ENCODE measurements around the gene CCDC134.

CCDC134 gene

GRCh38 chr22:41838842-41839618 lies 38.6 kb downstream of the CCDC134 start:
- H3K4me3 ChIP-seq (ENCODE audit: low read depth, low read length), result no peak overlapping the region

GRCh38 chr22:41840216-41840615 lies 39.7 kb downstream of the CCDC134 start:
- no peak overlapping the region for H3K4me3 ChIP-seq (ENCODE audit: low read depth, low read length)
- no peak for DNase-seq (ENCODE audit: low read depth)

More at GRCh38 chr22:41838842-41839618, 38.6 kb downstream of the CCDC134 start:
- DNase-seq (ENCODE audit: low read depth), result no peak

- H3K4me3 ChIP-seq (ENCODE audit: low read depth, low read length), result no peak overlapping the region
Observed at GRCh38 chr22:41841085-41841712, 40.7 kb downstream of the CCDC134 start.

GRCh38 chr22:41842996-41843970 lies 42.8 kb downstream of the CCDC134 start:
- DNase-seq (ENCODE audit: low read depth), result no peak
- no peak overlapping the region for H3K4me3 ChIP-seq (ENCODE audit: low read depth, low read length)

More at GRCh38 chr22:41841085-41841712, 40.7 kb downstream of the CCDC134 start:
- DNase-seq (ENCODE audit: low read depth), result no peak

GRCh38 chr22:41844036-41844435 lies 43.6 kb downstream of the CCDC134 start:
- H3K4me3 ChIP-seq (ENCODE audit: low read depth, low read length), result no peak overlapping the region
- no peak for DNase-seq (ENCODE audit: low read depth)

- H3K4me3 ChIP-seq (ENCODE audit: low read depth, low read length), result no peak overlapping the region
- DNase-seq (ENCODE audit: low read depth), result no peak
Observed at GRCh38 chr22:41844513-41844912, 44.0 kb downstream of the CCDC134 start.

GRCh38 chr22:41845380-41846267 lies 45.1 kb downstream of the CCDC134 start:
- DNase-seq (ENCODE audit: low read depth), result no peak
- H3K4me3 ChIP-seq (ENCODE audit: low read depth, low read length), result no peak overlapping the region

GRCh38 chr22:41846268-41846987 lies 45.9 kb downstream of the CCDC134 start:
- DNase-seq (ENCODE audit: low read depth), result no peak
- H3K4me3 ChIP-seq (ENCODE audit: low read depth, low read length), result no peak overlapping the region

GRCh38 chr22:41847300-41847699 lies 46.8 kb downstream of the CCDC134 start:
- DNase-seq (ENCODE audit: low read depth), result no peak
- no peak overlapping the region for H3K4me3 ChIP-seq (ENCODE audit: low read depth, low read length)

GRCh38 chr22:41848468-41848867 lies 48.0 kb downstream of the CCDC134 start:
- DNase-seq (ENCODE audit: low read depth), result no peak

GRCh38 chr22:41856469-41856868 lies 56.0 kb downstream of the CCDC134 start:
- no peak for DNase-seq (ENCODE audit: low read depth)

More at GRCh38 chr22:41848468-41848867, 48.0 kb downstream of the CCDC134 start:
- no peak overlapping the region for H3K4me3 ChIP-seq (ENCODE audit: low read depth, low read length)

GRCh38 chr22:41857155-41857859 lies 56.8 kb downstream of the CCDC134 start:
- peak; percentile 49 for DNase-seq (ENCODE audit: low read depth)
- H3K4me3 ChIP-seq (ENCODE audit: low read depth, low read length), result no peak overlapping the region

More at GRCh38 chr22:41856469-41856868, 56.0 kb downstream of the CCDC134 start:
- H3K4me3 ChIP-seq (ENCODE audit: low read depth, low read length), result no peak overlapping the region

- DNase-seq (ENCODE audit: low read depth), result no peak
- H3K4me3 ChIP-seq (ENCODE audit: low read depth, low read length), result no peak overlapping the region
Observed at GRCh38 chr22:41857860-41858199, 57.4 kb downstream of the CCDC134 start.

- no peak for DNase-seq (ENCODE audit: low read depth)
- no peak overlapping the region for H3K4me3 ChIP-seq (ENCODE audit: low read depth, low read length)
Observed at GRCh38 chr22:41862160-41862529, 61.7 kb downstream of the CCDC134 start.

- no peak overlapping the region for H3K4me3 ChIP-seq (ENCODE audit: low read depth, low read length)
- no peak for DNase-seq (ENCODE audit: low read depth)
Observed at GRCh38 chr22:41862530-41863266, 62.2 kb downstream of the CCDC134 start.

- DNase-seq (ENCODE audit: low read depth), result no peak
Observed at GRCh38 chr22:41863472-41863871, 63.0 kb downstream of the CCDC134 start.

GRCh38 chr22:41868556-41868955 lies 68.1 kb downstream of the CCDC134 start:
- no peak overlapping the region for H3K4me3 ChIP-seq (ENCODE audit: low read depth, low read length)
- DNase-seq (ENCODE audit: low read depth), result no peak

More at GRCh38 chr22:41863472-41863871, 63.0 kb downstream of the CCDC134 start:
- H3K4me3 ChIP-seq (ENCODE audit: low read depth, low read length), result no peak overlapping the region
